ENCODE measurements around the gene PDZRN4. TPM values are rescaled to one million over a fixed set of nuclear protein-coding genes. Genes with fewer than 3 reads are reported as not detected.

The PDZRN4 gene
- total and polyA plus RNA-seq, 2 of the 4 experiments (the other 2 are of a cell fraction), result not detected

DNA sequence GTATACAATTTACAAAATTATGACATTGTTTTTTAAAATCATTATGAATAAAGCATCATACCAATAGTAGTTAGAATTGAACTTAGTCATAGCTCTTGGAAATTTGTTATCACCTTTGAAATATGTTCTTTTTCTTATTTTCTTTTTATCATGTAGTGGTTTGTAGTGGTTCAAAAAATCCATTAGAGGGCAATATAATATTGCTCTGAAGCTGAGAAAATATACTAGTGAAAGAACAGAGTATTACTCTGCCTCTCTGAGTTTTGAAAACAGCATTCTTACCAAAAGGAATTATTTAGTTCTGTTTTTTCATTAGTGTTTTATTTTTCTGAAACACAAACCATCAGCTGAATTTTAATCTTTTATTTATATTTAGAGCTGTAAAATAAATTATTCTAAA is 76.2 kb downstream of the PDZRN4 start:
- H3K4ac ChIP-seq (ENCODE audit: low read depth, low read length), result no peak overlapping the region
- H3K4me2 ChIP-seq (ENCODE audit: low read depth, low read length), result no peak overlapping the region
- no peaks in the 10 kb centered on the region for H4K20me1 ChIP-seq (ENCODE audit: insufficient read depth, low read length)
- TF ChIP-seq BHLHE40 (IDR thresholded peaks at IDR 0.05; ENCODE audit: low read depth, low read length) (no peak), RAD21 (IDR thresholded peaks at IDR 0.05; ENCODE audit: low read length) (peak; percentile 36; the same call in 1 of the 2 replicates), CHD1 (IDR thresholded peaks at IDR 0.05; ENCODE audit: low read depth, low read length) (no peak), CEBPB (IDR thresholded peaks at IDR 0.05; ENCODE audit: low read depth, low read length) (no peak), SMC3 (IDR thresholded peaks at IDR 0.05; ENCODE audit: low read depth, low read length) (peak; percentile 27; the same call in 1 of the 2 replicates), FOS (IDR thresholded peaks at IDR 0.05; ENCODE audit: low read depth, low read length) (no peak), MAFK (IDR thresholded peaks at IDR 0.05; ENCODE audit: low read depth, low read length) (no peak), RFX5 (IDR thresholded peaks at IDR 0.05; ENCODE audit: low read depth, low read length) (no peak), POLR2A (IDR thresholded peaks at IDR 0.05; ENCODE audit: low read depth, low read length) (no peak)
- TF ChIP-seq, protein P1, sequence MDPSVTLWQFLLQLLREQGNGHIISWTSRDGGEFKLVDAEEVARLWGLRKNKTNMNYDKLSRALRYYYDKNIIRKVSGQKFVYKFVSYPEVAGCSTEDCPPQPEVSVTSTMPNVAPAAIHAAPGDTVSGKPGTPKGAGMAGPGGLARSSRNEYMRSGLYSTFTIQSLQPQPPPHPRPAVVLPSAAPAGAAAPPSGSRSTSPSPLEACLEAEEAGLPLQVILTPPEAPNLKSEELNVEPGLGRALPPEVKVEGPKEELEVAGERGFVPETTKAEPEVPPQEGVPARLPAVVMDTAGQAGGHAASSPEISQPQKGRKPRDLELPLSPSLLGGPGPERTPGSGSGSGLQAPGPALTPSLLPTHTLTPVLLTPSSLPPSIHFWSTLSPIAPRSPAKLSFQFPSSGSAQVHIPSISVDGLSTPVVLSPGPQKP (IDR thresholded peaks at IDR 0.05; ENCODE audit: borderline replicate concordance, low read depth, low read length), result no peak
- TF ChIP-seq, protein P2, sequence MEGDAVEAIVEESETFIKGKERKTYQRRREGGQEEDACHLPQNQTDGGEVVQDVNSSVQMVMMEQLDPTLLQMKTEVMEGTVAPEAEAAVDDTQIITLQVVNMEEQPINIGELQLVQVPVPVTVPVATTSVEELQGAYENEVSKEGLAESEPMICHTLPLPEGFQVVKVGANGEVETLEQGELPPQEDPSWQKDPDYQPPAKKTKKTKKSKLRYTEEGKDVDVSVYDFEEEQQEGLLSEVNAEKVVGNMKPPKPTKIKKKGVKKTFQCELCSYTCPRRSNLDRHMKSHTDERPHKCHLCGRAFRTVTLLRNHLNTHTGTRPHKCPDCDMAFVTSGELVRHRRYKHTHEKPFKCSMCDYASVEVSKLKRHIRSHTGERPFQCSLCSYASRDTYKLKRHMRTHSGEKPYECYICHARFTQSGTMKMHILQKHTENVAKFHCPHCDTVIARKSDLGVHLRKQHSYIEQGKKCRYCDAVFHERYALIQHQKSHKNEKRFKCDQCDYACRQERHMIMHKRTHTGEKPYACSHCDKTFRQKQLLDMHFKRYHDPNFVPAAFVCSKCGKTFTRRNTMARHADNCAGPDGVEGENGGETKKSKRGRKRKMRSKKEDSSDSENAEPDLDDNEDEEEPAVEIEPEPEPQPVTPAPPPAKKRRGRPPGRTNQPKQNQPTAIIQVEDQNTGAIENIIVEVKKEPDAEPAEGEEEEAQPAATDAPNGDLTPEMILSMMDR (conservative IDR thresholded peaks at IDR 0.05; ENCODE audit: low read depth, low read length), result peak; percentile 45
- no peak overlapping the region for H2BK15ac ChIP-seq (ENCODE audit: low read depth, low read length)
- no peak overlapping the region for H3K56ac ChIP-seq (ENCODE audit: extremely low read depth, insufficient read depth, low read length)
- H3K27ac ChIP-seq (ENCODE audit: insufficient read depth, low read length), result no peak overlapping the region
- dilution Hi-C loops (cut with HindIII; ENCODE audit: low sequenced_read_pairs, unreplicated experiment) (no loop called here), intact Hi-C loops (cut with micrococcal nuclease) (loop anchor here (1.0 kb wide), 1 partner anchor 317 kb away; no protein-coding TSS in a partner anchor), in situ Hi-C loops (cut with MboI; ENCODE audit: low sequenced_read_pairs) (no loop called here)
- BruUV-seq (replicated peaks), result no TSS peak
- H4K8ac ChIP-seq (ENCODE audit: low read depth in 2 of 2, low read length in 2 of 2), result no peak overlapping the region
- H2AK5ac ChIP-seq (ENCODE audit: low read depth, low read length), result no peak overlapping the region
- no peaks in the 10 kb centered on the region for H3K4me1 ChIP-seq (ENCODE audit: control insufficient read depth, insufficient read depth, low read length)
- H3K4me3 ChIP-seq (ENCODE audit: insufficient read depth, low read depth, low read length), result no peak overlapping the region
- ATAC-seq (ENCODE audit: low read depth), result peak; percentile 53; the same call in 1 of the 2 replicates
- ChIA-PET POLR2A (ENCODE audit: unreplicated experiment) (no interaction called here), CTCF (interaction anchor here (0.5 to 1.3 kb wide), 4 partner anchors 12 to 760 kb away, joined by 4 to 11 read pairs (median 5); no protein-coding TSS in a partner anchor)
- H3K27me3 ChIP-seq (ENCODE audit: control insufficient read depth, insufficient read depth, low read length), result no peaks in the 10 kb centered on the region; the same call in 1 of the 2 replicates
- no peak overlapping the region for H4K91ac ChIP-seq (ENCODE audit: insufficient read depth, low read depth, low read length)
- no peak overlapping the region for H2BK120ac ChIP-seq (ENCODE audit: low read depth, low read length)
- H3K9me3 ChIP-seq (ENCODE audit: control insufficient read depth, insufficient read depth, low read length), result no peaks in the 10 kb centered on the region
- H3K79me1 ChIP-seq (ENCODE audit: low read depth in 1 of 2, low read length in 2 of 2), result no peaks in the 10 kb centered on the region
- no peak overlapping the region for H4K5ac ChIP-seq (ENCODE audit: low read depth, low read length)
- no peaks in the 10 kb centered on the region for H3K9me1 ChIP-seq (ENCODE audit: insufficient read depth, low read length)
- no peak overlapping the region for H2BK20ac ChIP-seq (ENCODE audit: low read depth, low read length)
- H3K14ac ChIP-seq (replicated peaks; ENCODE audit: low read depth, low read length), result no peak overlapping the region
- no peak for DNase-seq
- H2AFZ ChIP-seq (replicated peaks; ENCODE audit: low read length, poor library complexity), result no peak overlapping the region
- no peak overlapping the region for H2AK9ac ChIP-seq (replicated peaks; ENCODE audit: low read depth, low read length, poor library complexity)
- no peak overlapping the region for H3K9ac ChIP-seq (ENCODE audit: low read depth, low read length)
- H3K36me3 ChIP-seq (ENCODE audit: control insufficient read depth, insufficient read depth, low read length), result no peaks in the 10 kb centered on the region
- H3K23ac ChIP-seq (ENCODE audit: low read depth, low read length), result no peak overlapping the region
- no peak overlapping the region for H3K18ac ChIP-seq (ENCODE audit: low read depth, low read length)
- H2BK5ac ChIP-seq (ENCODE audit: low read depth, low read length, poor library complexity, severe bottlenecking), result no peak overlapping the region

All from IMR-90 (cell line).